GM23338 (cell line): Measurements from ENCODE around the gene TMEM63A. TPM values are rescaled to one million over a fixed set of nuclear protein-coding genes. Genes with fewer than 3 reads are reported as not detected.

Experiments used
- ATAC-seq: fragments of 200-7000 bp; cut with Tn5 transposase; 3 replicates; pipeline ENCODE4 v1.9.1; 2020
- DNase-seq: peaks from one replicate; pipeline ENCODE4 v3.0.0-alpha.2; 2015; ENCODE audit warnings: low spot score
- H2AFZ ChIP-seq: fragments of 200-600 bp; sonication (generic); 2 replicates; pipeline ENCODE4 v1.8.0; 2016; ENCODE audit warnings: antibody characterized with exemption, mild to moderate bottlenecking, moderate library complexity
- H3F3A ChIP-seq: fragments of 200-600 bp; sonication (generic); replicated peaks from 2 replicates; pipeline ENCODE4 v1.8.0; 2017; ENCODE audit warnings: antibody characterized with exemption, mixed run types, low read depth
- H3K27ac ChIP-seq: fragments of 200-600 bp; sonication (generic); 2 replicates; pipeline ENCODE4 v1.6.1; 2016; ENCODE audit warnings: low read depth
- H3K27me3 ChIP-seq: fragments of 200-600 bp; sonication (generic); 2 replicates; pipeline ENCODE4 v1.8.0; 2016; ENCODE audit warnings: mild to moderate bottlenecking, mixed run types, moderate library complexity; ENCODE audit not compliant: insufficient read depth
- H3K36me3 ChIP-seq: fragments of 200-600 bp; sonication (generic); 2 replicates; pipeline ENCODE4 v1.8.0; 2016; ENCODE audit warnings: mild to moderate bottlenecking; ENCODE audit not compliant: insufficient read depth
- H3K4me1 ChIP-seq: fragments of 200-600 bp; sonication (generic); 2 replicates; pipeline ENCODE4 v1.8.0; 2016; ENCODE audit warnings: mild to moderate bottlenecking, moderate library complexity; ENCODE audit not compliant: insufficient read depth
- H3K4me2 ChIP-seq: fragments of 200-600 bp; sonication (generic); 2 replicates; pipeline ENCODE4 v1.7.1; 2017; ENCODE audit warnings: mixed run types
- H3K4me3 ChIP-seq: fragments of 200-600 bp; sonication (generic); 2 replicates; pipeline ENCODE4 v1.6.1; 2016; ENCODE audit warnings: mixed run types
- H3K79me2 ChIP-seq: fragments of 200-600 bp; sonication (generic); replicated peaks from 2 replicates; pipeline ENCODE4 v1.8.0; 2017; ENCODE audit warnings: mild to moderate bottlenecking; ENCODE audit not compliant: insufficient read depth
- H3K9me2 ChIP-seq: fragments of 200-600 bp; sonication (generic); 2 replicates; pipeline ENCODE4 v1.8.0; 2017; ENCODE audit not compliant: insufficient read depth
- H4K20me1 ChIP-seq: fragments of 200-600 bp; sonication (generic); replicated peaks from 2 replicates; pipeline ENCODE4 v1.8.0; 2017; ENCODE audit warnings: mild to moderate bottlenecking; ENCODE audit not compliant: insufficient read depth
- H3K27ac Mint-ChIP-seq: 2 replicates; pipeline ENCODE4 v1.8.0; 2020; ENCODE audit warnings: inconsistent platforms, mild to moderate bottlenecking, moderate library complexity, mixed read lengths
- H3K27me3 Mint-ChIP-seq: 3 replicates; pipeline ENCODE4 v1.8.0; 2022; ENCODE audit warnings: low read depth, mild to moderate bottlenecking, moderate library complexity, mixed read lengths, inconsistent platforms; ENCODE audit not compliant: insufficient read depth, poor library complexity
- H3K36me3 Mint-ChIP-seq: 3 replicates; pipeline ENCODE4 v1.8.0; 2021; ENCODE audit warnings: low read depth, mild to moderate bottlenecking, inconsistent platforms, moderate library complexity, mixed read lengths
- H3K4me1 Mint-ChIP-seq: 3 replicates; pipeline ENCODE4 v1.8.0; 2020; ENCODE audit warnings: mild to moderate bottlenecking, inconsistent platforms, mixed read lengths
- H3K4me3 Mint-ChIP-seq: 3 replicates; pipeline ENCODE4 v1.8.0; 2021; ENCODE audit warnings: moderate library complexity, mild to moderate bottlenecking, inconsistent platforms, mixed read lengths
- H3K9me3 Mint-ChIP-seq: 3 replicates; pipeline ENCODE4 v1.8.0; 2020; ENCODE audit warnings: moderate library complexity, mild to moderate bottlenecking, inconsistent platforms, mixed read lengths
- ETS1 ChIP-seq: IDR thresholded peaks from 2 replicates; pipeline ENCODE4 v1.6.1; 2016; ENCODE audit warnings: antibody characterized with exemption
- EZH2phosphoT487 ChIP-seq: fragments of 200-600 bp; sonication (generic); IDR thresholded peaks from one replicate; pipeline ENCODE4 v1.8.1; 2018; ENCODE audit warnings: antibody characterized with exemption; ENCODE audit not compliant: unreplicated experiment
- NANOG ChIP-seq: IDR thresholded peaks from 2 replicates; pipeline ENCODE4 v1.6.1; 2016; ENCODE audit warnings: antibody characterized with exemption, borderline replicate concordance
- POLR2AphosphoS5 ChIP-seq: IDR thresholded peaks from 2 replicates; pipeline ENCODE4 v1.6.1; 2016; ENCODE audit warnings: antibody characterized with exemption, low read depth
- REST ChIP-seq: IDR thresholded peaks from one replicate; pipeline ENCODE4 v1.6.1; 2018; ENCODE audit warnings: antibody characterized with exemption; ENCODE audit not compliant: unreplicated experiment
- STAT1 ChIP-seq: IDR thresholded peaks from one replicate; pipeline ENCODE4 v1.6.1; 2016; ENCODE audit warnings: antibody characterized with exemption; ENCODE audit not compliant: unreplicated experiment
- polyA plus RNA-seq: library from polyadenylated mRNA; unstranded; fragments of >200 nt; fragmentation: Nextera tagmentation; extraction: Ambion mirVana; gene quantifications from 2 replicates; pipeline ENCODE4 v1.2.1, GENCODE V29; 2016
- total RNA-seq: library from RNA; depleted of rRNA; stranded (reverse); fragments of >200 nt; shearing (Covaris generic); gene quantifications from 2 replicates; pipeline ENCODE4 v1.2.3, GENCODE V29; 2014

TMEM63A gene
- total and polyA plus RNA-seq, 2 experiments from 2014 or later, result 31.7 to 76.9 TPM

- TF ChIP-seq REST (no peak), STAT1 (no peak), ETS1 (no peak), EZH2phosphoT487 (no peak), POLR2AphosphoS5 (no peak)
Observed at GRCh38 chr1:225849925-225850324, 32.3 kb downstream of the TMEM63A start (continued).

GRCh38 chr1:225848030-225848955, 33.9 kb downstream of the TMEM63A start:
- Histone ChIP-seq H3K27ac (no peak overlapping the region), H3K36me3 (peaks cover 28% of the 10 kb centered on the region), H4K20me1 (no peaks in the 10 kb centered on the region; the same call in 1 of the 2 replicates), H3K4me3 (no peak overlapping the region), H2AFZ (no peak overlapping the region), H3K9me2 (no peaks in the 10 kb centered on the region), H3K79me2 (no peaks in the 10 kb centered on the region), H3F3A (peaks cover 25% of the 10 kb centered on the region), H3K4me1 (peaks cover 5% of the 10 kb centered on the region), H3K4me2 (no peak overlapping the region), H3K27me3 (no peaks in the 10 kb centered on the region)
- Mint-ChIP-seq H3K27ac (no peak overlapping the region), H3K4me3 (no peak overlapping the region), H3K36me3 (peaks cover 75% of the 10 kb centered on the region), H3K9me3 (peaks cover 19% of the 10 kb centered on the region), H3K4me1 (peaks cover 22% of the 10 kb centered on the region), H3K27me3 (peaks cover 15% of the 10 kb centered on the region)
- ATAC-seq, result no peak
- DNase-seq, result no peak
- TF ChIP-seq REST (no peak), NANOG (no peak), POLR2AphosphoS5 (no peak), ETS1 (no peak)
